Thoracic aorta (tissue), 2 donors: Measurements from ENCODE around the gene FGF23. TPM values are rescaled to one million over a fixed set of nuclear protein-coding genes. Genes with fewer than 3 reads are reported as not detected.
A peak's percentile ranks its signal among the peaks of the same experiment; 100 is the strongest.

Experiments used
- ATAC-seq: fragments of 150-250 bp; one replicate; pipeline ENCODE4 v1.8.0; 2017; ENCODE audit warnings: low read depth; ENCODE audit not compliant: insufficient number of reproducible peaks, low FRiP score
- DNase-seq: peaks from one replicate; pipeline ENCODE4 v3.0.0-alpha.2; 2020; ENCODE audit warnings: low spot score
- H3K27ac ChIP-seq, 2 donors: fragments of 200-600 bp; sonication (generic); 1 replicate in 1 of 2; 2 replicates in 1 of 2; pipeline ENCODE4 v1.5.1; 2016; ENCODE audit warnings: mild to moderate bottlenecking in 2 of 2, moderate library complexity in 2 of 2
- H3K27me3 ChIP-seq: fragments of 200-600 bp; sonication (generic); replicated peaks from 2 replicates; pipeline ENCODE4 v1.6.0; 2016; ENCODE audit warnings: mild to moderate bottlenecking; ENCODE audit not compliant: insufficient read depth
- H3K36me3 ChIP-seq: fragments of 200-600 bp; sonication (generic); one replicate; pipeline ENCODE4 v1.5.1; 2016
- H3K4me1 ChIP-seq, 2 donors: fragments of 200-600 bp; sonication (generic); 1 replicate in 1 of 2; 2 replicates in 1 of 2; pipeline versions ENCODE4 v1.5.1 to v1.6.0; 2016; ENCODE audit warnings: low read depth in 2 of 2, mild to moderate bottlenecking in 1 of 2; ENCODE audit not compliant: control insufficient read depth in 1 of 2
- H3K4me3 ChIP-seq: fragments of 200-600 bp; sonication (generic); 2 replicates; pipeline ENCODE4 v1.5.1; 2016; ENCODE audit warnings: mild to moderate bottlenecking
- H3K9me3 ChIP-seq: fragments of 200-600 bp; sonication (generic); 2 replicates; pipeline ENCODE4 v1.5.1; 2016
- CTCF ChIP-seq: fragments of 200-600 bp; sonication (generic); IDR thresholded peaks from one replicate; pipeline ENCODE4 v1.5.1; 2019; ENCODE audit warnings: antibody characterized with exemption
- total RNA-seq, 2 donors: library from RNA; depleted of rRNA; stranded (reverse); fragments of >200 nt; gene quantifications; one replicate each; pipeline versions ENCODE4 v1.1.0 to v1.2.3, GENCODE V29; 2016

Gene FGF23
- not detected for total RNA-seq

- Histone ChIP-seq H3K27me3 (no peaks in the 10 kb centered on the region), H3K4me3 (no peak within 1 kb of the TSS), H3K27ac (no peak within 1 kb of the TSS), H3K9me3 (no peaks in the 10 kb centered on the region), H3K4me1 (no peaks in the 10 kb centered on the region), H3K36me3 (no peaks in the 10 kb centered on the region)
- TF ChIP-seq CTCF: no peak
- no peak for DNase-seq
- no peak for ATAC-seq
Measured at GRCh38 chr12:4379405-4379804, at the start of gene FGF23. Gene FGF23, minus strand, starts transcription at chr12:4379712. Its CDS starts 130 bp downstream, at chr12:4379582.

GRCh38 chr12:4424422-4424821, 44.9 kb upstream of the FGF23 start:
- Histone ChIP-seq H3K9me3 (no peaks in the 10 kb centered on the region), H3K36me3 (no peaks in the 10 kb centered on the region), H3K4me1 (no peaks in the 10 kb centered on the region), H3K4me3 (no peak overlapping the region), H3K27me3 (no peaks in the 10 kb centered on the region), H3K27ac (no peak overlapping the region)
- DNase-seq: no peak
- no peak for ATAC-seq
- no peak for TF ChIP-seq CTCF

DNA sequence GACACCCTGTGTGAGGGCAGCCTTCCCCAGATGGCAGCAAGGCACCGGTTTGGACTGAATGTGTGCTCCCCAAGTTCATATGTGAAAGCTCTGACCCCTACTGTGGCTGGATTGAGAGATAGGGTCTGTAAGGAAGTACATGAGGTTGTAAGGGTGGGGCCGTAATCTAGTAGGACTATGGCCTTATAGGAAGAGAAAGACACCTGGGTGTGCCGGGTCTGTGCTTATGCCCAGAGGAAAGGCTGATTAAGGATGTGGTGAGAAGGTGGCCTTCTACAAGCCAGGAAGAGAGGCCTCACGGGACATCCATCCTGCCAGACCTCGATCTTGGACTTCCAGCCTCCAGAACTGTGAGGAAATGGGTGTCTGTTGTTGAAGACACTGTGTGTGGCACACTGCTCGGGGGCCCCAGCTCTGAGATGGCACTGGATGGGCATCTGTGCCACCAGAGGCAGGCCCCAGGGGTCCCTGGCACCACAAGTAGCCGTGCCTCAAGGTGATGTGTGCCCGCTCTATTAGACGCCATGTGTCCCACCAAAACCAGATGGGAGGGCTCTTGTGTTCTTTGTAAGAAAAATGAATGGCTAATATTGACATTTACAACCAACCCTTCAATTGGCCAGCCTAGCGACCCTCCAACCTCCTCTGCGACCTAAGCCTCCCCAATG, 44.1 kb upstream of the FGF23 start:
- H3K4me3 ChIP-seq: no peak overlapping the region
- ATAC-seq (no peak), DNase-seq (no peak)
- H3K27ac ChIP-seq: no peak overlapping the region
- H3K4me1 ChIP-seq: no peaks in the 10 kb centered on the region
- H3K27me3 ChIP-seq: no peaks in the 10 kb centered on the region
- no peak for TF ChIP-seq CTCF
- H3K9me3 ChIP-seq: no peaks in the 10 kb centered on the region
- H3K36me3 ChIP-seq: no peaks in the 10 kb centered on the region

DNA sequence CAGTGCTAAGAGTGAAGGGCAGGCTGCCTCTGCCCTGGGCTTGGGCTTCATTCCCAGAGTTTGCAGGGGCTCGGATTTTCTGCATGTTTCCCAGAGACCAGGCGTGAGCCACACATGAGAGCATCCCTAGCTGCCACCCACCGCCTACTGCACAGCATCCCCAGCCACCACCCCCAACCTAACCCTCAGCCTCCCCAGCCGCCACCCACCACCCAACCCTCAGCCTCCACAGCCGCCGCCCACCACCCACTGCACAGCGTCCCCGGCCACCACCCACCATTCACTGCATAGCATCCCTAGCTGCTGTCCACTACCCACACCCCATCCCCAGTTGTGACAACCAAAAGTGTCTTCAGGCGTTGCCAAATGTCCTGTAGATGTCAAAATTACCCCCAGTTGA, 43.5 kb upstream of the FGF23 start:
- TF ChIP-seq CTCF: no peak
- DNase-seq (no peak), ATAC-seq (no peak)
- H3K27me3 ChIP-seq: no peaks in the 10 kb centered on the region
- no peaks in the 10 kb centered on the region for H3K9me3 ChIP-seq
- H3K36me3 ChIP-seq: no peaks in the 10 kb centered on the region
- no peak overlapping the region for H3K27ac ChIP-seq
- no peaks in the 10 kb centered on the region for H3K4me1 ChIP-seq
- no peak overlapping the region for H3K4me3 ChIP-seq

- peak; percentile 30 for TF ChIP-seq CTCF
- Histone ChIP-seq H3K36me3 (no peaks in the 10 kb centered on the region), H3K9me3 (no peaks in the 10 kb centered on the region), H3K27ac (no peak overlapping the region), H3K4me1 (no peaks in the 10 kb centered on the region), H3K27me3 (no peaks in the 10 kb centered on the region), H3K4me3 (no peak overlapping the region)
- ATAC-seq (no peak), DNase-seq (no peak)
Measured at GRCh38 chr12:4421590-4422031, 42.1 kb upstream of the FGF23 start.
